A549 treated with DMSO at 1 μM for 4 hours (cell line): Measurements from ENCODE around the gene PLA2G12A. TPM values are rescaled to one million over a fixed set of nuclear protein-coding genes. Genes with fewer than 3 reads are reported as not detected.

ENCODE experiments used
- total RNA-seq: library from RNA; stranded (reverse); fragments of 200-300 nt; extraction: Qiagen RNA extraction; gene quantifications from 5 replicates; pipeline ENCODE4 v1.2.3, GENCODE V29; 2022; ENCODE audit warnings: low read depth

The PLA2G12A gene
- total RNA-seq: 7.9 to 11.6 TPM (median 10.7 TPM) in 5 replicates

DNA sequence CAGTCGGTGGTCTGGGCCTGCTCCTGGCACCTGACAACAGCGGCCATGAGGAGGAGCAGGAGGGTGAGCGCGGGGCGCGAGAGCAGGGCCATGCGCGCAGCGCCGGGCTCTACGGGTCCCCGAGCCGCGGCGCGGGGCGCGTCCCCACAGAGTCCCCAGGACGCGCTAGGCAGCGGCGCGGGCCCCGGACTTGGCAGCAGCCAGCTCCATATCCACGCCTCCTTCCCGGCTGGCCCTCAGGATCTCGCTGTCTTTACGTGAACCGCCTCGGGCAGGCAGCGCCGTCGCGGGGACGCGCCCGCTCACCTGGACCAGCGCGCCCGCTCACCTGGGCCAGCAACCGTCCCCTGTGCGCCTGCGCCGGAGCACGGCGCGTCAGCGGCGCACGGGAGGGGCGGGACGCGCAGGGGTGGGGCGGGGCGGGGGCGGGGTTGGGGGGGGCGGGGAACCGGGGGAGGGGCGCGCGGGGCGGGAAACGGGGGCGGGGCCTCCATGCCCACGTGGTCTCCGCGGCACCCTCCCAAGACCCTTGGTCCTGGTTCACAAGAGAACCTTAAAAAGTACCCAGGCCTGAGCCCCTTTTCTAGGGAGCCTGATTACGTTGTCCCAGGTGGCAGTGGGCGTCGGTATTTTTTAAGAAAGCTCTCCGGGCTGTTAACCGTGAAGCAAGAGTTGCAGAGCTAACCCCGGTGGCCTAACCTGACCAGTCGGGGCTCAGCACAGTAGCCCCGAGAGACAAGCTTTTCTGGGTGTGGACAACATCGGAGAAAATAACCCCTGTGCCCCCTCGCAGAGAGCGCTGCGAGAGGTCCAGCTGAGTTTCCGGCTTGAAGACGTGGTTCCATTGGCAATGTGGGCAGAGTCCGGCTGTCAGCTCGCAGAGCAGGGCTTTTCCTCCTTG is at the start of gene PLA2G12A:
TSS of gene PLA2G12A (minus strand) at position 353 of the 901 bp plus-strand sequence. CDS start at position 92, 261 bp downstream.

DNA sequence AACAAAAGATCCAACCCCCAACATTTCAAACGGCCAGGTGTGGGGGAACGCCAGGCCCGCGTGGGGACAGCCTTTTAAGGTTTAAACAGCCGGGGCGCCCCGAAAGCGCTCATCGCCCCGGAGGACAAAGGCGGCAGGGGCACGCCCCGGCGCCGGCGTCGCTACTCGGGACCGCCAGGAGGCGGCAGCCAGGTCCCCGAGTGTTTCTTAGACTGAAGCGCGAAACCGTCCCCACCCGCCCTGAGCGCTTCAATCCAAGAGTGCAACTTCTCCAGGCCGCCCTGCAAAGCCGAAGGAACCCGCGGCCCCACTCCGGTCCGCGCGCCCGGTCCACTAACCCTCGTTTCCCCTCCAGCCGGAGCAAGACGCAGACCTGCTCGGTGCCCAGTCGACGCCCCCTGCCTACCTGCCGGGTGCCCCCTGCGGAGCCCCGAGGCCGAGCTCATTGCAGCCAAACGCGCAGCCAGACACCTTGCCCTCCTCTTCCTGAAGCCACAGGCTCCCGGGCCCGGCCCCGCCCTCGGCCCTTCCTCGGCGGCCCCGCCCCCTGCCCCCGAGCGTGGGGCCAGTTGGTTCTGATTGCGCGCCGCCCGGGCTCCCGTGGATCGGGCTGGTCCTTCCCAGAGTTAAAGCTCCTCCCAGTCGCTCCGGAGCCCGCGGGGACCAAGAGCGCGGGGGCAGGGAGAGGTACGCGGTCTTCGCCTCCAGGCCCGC is 26.8 kb downstream of the PLA2G12A start, which contains the start of gene CASP6:
TSS of gene CASP6 (minus strand) at position 496 of the 714 bp plus-strand sequence. CDS start at position 446, 50 bp downstream.

Other genes starting within 250 kb of the PLA2G12A start
- 9.6 to 22.0 TPM (median 18.0 TPM) in 5 replicates for gene MCUB, start 169.8 kb downstream of the PLA2G12A start, total RNA-seq
- gene CASP6, start 26.6 kb downstream of the PLA2G12A start, total RNA-seq: 13.6 to 17.1 TPM (median 14.7 TPM) in 5 replicates
- gene CFI, start 71.9 kb upstream of the PLA2G12A start, total RNA-seq: 0.52 to 0.73 TPM (median 0.67 TPM) in 5 replicates
- 41.2 to 48.4 TPM (median 42.9 TPM) in 5 replicates for gene GAR1, start 85.7 kb upstream of the PLA2G12A start, total RNA-seq
- gene RRH, start 97.9 kb upstream of the PLA2G12A start, total RNA-seq: 0.06 to 0.15 TPM (median 0.11 TPM) in 3 of 5 replicates, not detected in the others
- gene LRIT3, start 118.0 kb upstream of the PLA2G12A start, total RNA-seq: 0.03 to 0.07 TPM (median 0.06 TPM) in 4 of 5 replicates, not detected in the other
- gene EGF, start 182.8 kb upstream of the PLA2G12A start, total RNA-seq: 0.20 to 0.63 TPM (median 0.32 TPM) in 5 replicates